Measurements from ENCODE around the gene TMEM109.

DNA sequence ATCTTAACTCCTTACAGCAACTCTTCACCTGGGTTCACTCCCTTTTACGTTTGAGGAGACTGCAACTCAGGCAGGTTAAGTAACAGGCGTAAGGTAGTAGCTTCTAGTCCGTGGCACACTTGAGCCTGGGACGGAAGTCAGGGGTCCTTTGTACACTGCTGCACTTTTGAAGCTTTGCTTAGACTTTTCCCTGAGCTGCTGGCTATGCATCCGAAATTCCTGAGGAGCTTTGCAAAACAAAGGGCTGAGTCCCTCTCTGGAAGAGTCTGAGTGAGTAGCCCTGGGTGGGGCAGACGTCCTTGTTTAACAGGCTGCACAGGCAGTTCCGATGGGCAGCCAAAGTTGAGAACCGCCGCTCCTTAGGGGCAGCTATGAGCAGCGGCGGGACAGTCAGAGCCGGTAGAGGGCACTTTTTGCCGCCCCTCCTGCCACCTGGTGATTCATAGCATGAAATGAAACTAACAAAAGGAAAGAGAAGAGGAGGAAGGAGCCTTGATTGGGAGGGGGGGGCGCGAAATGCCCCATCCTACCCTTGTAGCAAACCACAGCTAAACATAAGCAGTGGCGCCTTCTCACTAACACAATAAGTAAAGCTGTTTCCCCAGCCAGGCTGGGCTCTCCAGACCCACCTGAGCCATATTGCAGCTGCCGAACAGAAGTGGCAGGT is 1.4 kb downstream of the TMEM109 start:
- TF ChIP-seq, protein P1, sequence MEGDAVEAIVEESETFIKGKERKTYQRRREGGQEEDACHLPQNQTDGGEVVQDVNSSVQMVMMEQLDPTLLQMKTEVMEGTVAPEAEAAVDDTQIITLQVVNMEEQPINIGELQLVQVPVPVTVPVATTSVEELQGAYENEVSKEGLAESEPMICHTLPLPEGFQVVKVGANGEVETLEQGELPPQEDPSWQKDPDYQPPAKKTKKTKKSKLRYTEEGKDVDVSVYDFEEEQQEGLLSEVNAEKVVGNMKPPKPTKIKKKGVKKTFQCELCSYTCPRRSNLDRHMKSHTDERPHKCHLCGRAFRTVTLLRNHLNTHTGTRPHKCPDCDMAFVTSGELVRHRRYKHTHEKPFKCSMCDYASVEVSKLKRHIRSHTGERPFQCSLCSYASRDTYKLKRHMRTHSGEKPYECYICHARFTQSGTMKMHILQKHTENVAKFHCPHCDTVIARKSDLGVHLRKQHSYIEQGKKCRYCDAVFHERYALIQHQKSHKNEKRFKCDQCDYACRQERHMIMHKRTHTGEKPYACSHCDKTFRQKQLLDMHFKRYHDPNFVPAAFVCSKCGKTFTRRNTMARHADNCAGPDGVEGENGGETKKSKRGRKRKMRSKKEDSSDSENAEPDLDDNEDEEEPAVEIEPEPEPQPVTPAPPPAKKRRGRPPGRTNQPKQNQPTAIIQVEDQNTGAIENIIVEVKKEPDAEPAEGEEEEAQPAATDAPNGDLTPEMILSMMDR (IDR thresholded peaks at IDR 0.05), result peak; percentile 14 to 53 (median 31)
- TF ChIP-seq POLR2A (IDR thresholded peaks at IDR 0.05), result peak in 1 of 4 donors; percentile 36
